HG02970 (cell line): ENCODE data around the gene CUL9.

Experiments
- ATAC-seq: cut with Tn5 transposase; IDR thresholded peaks from one replicate; pipeline ENCODE4 v1.9.1; 2021; ENCODE audit warnings: mild to moderate bottlenecking, moderate library complexity, moderate number of reproducible peaks; ENCODE audit not compliant: unreplicated experiment, low FRiP score

Gene CUL9

DNA sequence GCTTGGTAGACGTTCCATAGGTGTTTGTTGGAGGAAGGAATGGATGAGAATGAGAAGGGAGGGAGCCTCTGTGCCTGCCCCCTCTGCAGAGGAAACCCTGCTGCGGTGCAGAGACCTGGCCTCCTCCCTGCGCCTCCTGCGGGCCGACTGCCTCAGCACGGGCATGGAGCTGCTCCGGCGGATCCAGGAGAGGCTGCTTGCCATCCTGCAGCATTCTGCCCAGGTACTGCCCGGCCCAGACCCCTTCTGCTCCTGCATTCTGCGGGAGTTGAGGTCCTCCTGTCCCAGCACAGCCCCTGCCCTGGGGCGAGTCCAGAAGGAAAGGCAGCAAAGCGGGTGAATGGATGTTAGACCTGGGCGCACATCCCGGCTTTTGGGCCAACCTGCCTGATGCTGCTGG, 41.2 kb downstream of the CUL9 start:
- no peak for ATAC-seq

DNA sequence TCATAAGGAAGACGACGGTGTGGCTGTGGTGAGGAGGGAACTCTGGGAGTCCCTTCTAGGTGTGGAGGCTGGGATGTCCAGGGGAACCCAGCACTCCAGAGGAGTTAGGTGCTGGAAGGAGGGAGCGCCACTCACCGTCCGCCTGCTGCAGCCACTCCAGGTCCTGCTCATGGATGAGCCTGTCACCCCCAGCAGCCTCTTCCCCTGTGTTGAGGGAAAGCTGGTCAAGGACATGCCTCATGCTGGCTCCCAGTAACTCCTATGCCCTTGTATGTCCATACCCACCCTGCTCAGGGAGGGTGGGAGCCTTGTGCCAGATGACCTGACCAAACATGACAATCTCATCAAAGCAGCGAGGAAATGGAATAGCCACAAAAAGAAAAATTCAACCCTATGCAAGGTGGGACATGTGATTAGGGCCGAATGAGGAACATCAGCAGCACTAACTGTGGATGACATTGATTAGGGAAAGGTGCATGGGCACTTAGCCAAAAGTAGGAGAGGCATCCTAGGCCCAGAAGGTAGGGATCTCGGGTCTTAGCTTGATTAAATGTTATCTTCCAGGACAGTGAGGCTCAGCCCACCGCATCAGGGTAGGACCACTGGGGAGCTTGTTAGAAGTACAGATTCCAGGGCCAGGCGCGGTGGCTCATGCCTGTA, 44.3 kb downstream of the CUL9 start:
- ATAC-seq = no peak

DNA sequence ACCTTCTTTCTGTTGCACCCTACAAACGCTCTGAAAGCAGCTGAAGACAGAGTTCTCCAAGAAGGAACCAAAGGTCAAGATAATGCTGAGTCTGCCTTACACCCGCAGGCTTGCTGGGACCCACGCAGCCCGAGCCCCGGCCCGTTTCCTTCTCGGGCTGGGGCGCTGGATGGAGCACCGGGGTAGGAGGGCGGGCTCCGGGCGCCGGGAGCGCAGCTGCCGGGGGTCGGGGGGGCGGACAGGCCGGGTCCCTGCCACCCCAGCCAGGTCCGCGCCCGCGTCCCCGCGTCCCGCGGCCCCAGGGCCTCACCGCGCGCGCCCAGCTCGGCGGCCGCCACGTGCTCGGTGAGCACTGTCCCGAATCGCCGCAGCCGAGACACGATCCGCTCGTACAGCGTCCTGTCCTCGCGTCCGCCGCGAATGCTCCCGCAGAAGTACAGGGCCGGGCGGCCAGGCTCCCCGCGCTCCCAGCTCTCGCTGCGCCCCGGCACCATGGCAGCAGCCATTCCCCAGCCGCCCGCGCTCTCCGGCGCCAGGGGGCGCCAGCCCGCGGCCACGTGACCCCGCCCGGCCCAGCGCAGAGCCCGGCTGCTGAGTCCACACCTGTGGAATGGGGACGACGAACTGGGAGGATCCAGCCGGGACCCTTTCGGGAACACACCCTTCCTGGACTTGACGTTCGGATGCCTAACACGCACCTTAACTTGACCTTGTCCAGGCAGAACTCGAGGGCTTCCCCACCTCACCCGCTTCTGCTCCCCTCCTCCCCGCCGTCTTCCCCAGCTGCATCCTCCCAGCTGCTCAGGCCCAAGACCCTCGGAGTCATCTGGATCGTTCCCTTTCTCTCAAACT, 47.2 kb downstream of the CUL9 start, which contains the start of gene DNPH1:
Gene DNPH1, minus strand, starts transcription at position 531 of the 852 bp plus-strand sequence. Its CDS starts 25 bp downstream, at position 506.
- ATAC-seq = no peak

DNA sequence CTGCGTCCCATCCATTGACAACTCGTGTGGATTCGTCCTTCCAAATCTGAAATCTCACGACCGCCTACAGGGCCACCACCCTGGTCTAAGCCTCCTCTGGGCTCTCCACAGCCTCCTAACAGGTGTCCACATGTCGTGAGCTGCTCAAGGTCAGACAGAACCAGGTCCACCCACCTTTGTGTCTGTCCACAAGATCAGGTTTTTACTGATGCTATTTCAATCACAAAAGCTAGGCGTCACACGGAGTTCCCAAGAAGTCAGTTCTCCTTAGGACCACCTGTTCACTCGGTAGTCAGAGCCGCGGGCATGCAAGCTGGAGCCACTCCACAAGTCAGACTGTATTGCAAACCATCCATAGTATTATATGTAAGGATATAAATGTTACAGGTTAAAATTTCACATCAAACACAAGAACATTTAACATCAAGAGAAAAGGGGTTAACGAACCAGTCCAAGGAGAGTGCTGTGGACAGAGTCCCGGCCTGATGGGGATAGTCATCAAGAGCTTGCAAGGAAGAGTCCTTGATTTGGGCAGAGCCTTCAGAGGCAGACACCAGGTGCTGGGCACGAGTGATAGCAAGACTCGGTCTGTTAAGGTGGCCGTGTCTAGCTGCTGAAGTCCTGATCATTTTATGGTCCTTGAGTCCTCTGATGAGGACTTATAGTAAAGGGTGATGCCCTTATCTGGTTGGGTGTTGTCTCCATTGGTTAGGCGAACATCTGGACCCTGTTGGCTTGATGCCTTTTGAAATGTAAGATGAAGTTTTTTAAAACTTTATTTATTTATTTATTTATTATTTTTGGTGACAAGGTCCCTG, 48.0 kb downstream of the CUL9 start:
- ATAC-seq = no peak

DNA sequence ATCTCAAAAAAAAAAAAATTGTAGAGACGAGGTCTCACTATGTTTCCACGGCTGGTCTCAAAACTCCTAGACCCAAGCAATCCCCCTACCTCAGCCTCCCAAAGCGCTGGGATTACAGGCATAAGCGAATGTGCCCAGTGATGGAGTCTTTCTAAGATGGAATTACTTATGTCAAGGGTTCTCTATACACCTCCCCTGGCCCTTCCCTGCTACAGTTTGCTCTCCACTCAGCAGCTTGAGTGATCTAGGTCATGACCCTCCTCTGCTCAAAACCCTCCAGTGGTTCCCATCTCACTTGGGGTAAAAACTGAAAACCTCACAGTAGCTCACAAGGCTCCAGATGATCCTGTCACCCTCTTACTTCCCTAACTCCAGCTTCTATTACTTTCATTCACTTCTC, 49.1 kb downstream of the CUL9 start:
- ATAC-seq = no peak

DNA sequence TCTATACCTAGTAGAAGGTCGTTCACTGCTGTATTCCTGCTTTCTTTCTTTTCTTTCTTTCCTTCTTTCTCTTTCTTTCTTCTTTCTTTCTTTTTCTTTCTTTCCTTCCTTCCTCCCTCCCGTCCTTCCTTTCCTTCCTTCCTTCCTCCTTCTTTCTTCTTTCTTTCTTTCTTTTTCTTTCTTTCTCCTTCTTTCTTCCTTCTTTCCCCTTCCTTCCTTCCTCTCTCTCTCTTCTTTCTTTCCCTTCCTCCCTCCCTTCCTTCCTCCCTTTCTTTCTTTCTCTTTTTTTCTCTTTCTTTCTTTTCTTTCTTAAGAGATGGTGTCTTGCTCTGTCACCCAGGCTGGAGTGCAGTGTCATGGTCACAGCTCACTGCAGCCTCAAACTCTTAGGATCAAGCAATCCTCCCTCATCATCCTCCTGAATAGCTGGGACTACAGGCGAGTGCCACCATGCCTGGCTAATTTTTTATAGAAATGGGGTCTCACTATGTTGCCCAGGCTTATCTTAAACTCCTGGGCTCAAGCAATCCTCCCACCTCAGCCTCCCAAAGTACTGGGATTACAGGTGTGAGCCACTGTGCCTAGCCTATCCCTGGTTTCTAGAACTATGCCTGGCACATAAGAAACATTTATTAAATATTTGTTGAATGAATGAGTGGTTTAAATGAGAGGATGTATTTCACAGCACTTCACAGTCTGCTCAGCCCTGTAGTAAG, 49.9 kb downstream of the CUL9 start:
- no peak for ATAC-seq

DNA sequence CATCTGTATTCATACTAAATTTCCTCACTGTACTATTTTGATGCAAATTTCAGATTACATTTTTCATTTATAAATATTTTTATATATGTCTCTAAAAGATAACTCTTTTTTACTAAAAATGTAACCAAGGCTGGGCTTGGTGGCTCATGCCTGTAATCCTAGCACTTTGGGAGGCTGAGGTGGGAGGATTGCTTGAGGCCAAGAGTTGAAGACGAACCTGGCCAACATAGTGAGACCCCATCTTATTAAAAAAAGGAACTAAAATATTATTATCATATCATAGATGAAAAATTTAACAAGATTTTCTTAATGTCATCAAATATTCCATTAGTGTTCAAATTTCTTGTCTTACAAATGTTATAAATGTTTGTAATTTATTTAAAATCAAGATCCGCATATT, 53.8 kb downstream of the CUL9 start:
- ATAC-seq = no peak

DNA sequence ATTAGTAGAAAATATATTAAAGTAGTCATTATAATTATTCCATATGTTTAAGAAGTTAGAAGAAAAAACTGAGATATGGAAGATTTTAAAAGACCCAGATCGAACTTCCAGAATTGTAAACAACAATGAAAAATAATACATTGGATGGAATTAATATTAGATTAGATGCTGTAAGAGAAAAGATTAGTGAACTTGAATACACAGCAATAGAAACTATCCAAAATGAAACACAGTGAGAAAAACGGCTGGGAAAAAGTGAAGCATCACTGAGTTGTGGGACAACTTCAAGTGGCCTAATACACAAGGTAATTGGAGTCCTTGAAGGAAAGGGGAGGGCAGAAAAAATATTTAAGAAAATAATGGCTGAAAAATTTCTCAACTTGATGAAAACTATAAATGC, 57.1 kb downstream of the CUL9 start:
- no peak for ATAC-seq

DNA sequence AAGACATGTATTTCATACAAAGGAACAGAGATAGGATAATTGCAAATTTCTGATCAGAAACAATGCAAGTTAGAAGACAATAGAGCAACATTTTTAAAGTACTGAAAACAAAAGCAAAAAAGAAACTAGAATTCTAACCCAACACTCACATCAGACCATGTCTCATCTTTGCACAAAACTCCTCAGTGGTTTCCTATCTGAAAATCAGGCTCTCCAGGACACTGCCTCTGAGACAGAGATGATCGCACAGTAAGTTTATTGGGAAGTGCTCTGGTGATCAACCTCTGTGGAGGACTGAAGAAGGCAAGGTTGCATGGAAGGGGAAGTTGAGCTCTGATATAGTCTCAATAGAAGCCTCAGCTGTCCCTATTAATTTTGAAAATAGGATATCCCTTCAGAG, 59.0 kb downstream of the CUL9 start:
- ATAC-seq = no peak

DNA sequence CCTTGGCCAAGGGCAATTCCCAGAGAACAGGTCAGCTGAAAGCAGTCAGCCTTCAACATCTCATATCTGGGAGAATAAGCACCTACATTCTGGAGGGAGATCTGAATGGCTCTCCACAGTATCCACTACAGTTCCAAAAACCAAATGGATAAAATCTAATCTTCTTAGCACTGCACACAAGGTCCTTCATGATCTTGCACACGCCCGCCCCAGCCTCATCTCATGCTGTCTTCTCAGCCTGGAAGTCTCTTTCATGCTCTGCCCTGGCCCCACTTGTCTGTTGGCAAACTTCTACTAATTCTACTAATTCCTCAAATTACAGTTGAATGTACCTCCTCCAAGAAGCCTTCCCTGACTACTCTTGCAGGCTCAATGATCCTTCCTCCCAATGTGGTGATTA, 59.5 kb downstream of the CUL9 start:
- no peak for ATAC-seq

DNA sequence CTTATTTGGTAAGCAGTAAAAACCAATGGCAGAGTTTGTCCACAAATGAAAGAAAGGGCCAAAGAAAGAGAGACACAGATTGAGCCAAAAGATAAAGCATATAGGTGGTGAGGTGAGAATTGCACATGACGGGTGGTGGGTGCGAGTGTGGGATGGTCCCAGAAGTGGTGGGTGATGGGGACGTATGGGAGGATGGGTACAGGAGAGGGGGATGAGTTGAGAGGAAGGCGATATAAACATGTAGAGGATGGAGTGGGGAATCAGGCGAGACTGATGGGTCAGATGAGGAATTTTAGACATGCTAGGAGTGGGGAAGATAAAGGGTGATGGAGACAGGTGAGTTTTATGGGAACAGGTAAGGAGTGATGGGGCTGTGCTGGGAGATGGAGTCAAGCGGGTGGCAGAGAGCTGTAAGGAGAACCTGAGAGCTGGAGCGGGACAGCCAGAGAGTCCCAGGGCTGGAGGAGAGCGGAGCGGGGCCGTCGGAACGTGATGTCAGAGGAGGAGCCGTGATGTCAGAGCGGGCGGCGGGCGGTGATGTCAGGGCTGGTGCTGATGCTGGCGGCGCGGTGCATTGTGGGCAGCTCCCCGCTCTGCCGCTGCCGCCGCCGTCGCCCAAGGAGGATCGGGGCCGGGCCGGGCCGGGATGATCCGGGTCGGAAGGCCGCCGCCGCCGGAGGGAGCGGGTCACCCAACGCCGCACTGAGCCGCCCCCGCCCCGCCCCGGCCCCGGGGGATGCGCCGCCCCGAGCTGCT, 61.1 kb downstream of the CUL9 start, which contains the start of gene TTBK1:
Gene TTBK1, plus strand, starts transcription at position 574 of the 756 bp plus-strand sequence. CDS start 3,180 bp downstream, outside the sequence.
- ATAC-seq = no peak

DNA sequence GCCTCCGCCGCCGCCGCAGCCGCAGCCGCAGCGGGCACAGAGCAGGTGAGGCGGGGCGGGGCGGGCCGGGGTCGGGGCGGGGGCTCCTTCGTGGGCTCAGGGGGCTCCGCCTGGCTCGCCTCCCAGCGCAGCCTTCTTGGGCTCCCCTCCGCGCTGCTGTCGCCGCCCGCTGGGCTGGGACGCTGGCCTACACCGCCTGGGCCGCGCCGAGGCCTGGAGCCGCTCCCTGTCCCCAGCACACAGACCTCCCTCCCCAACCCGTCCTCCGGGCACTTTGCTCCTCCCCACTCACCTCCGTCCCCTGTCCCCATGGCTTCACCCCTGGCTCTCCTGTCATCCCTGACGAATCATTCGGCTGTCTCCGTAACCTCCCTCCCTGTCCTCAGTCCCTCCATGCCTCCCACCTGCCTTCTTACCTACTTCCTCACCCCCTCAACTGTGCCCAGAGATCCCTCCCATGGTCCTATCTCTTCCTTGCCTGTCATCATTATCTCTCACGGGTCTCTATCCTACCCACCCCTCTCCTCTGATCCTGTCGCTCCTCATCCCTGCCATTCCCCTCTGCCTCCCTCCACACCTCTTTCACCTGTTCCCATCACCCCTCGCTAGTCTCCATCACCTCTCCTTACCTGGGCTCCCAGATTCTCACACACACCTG, 61.8 kb downstream of the CUL9 start:
- ATAC-seq = no peak

DNA sequence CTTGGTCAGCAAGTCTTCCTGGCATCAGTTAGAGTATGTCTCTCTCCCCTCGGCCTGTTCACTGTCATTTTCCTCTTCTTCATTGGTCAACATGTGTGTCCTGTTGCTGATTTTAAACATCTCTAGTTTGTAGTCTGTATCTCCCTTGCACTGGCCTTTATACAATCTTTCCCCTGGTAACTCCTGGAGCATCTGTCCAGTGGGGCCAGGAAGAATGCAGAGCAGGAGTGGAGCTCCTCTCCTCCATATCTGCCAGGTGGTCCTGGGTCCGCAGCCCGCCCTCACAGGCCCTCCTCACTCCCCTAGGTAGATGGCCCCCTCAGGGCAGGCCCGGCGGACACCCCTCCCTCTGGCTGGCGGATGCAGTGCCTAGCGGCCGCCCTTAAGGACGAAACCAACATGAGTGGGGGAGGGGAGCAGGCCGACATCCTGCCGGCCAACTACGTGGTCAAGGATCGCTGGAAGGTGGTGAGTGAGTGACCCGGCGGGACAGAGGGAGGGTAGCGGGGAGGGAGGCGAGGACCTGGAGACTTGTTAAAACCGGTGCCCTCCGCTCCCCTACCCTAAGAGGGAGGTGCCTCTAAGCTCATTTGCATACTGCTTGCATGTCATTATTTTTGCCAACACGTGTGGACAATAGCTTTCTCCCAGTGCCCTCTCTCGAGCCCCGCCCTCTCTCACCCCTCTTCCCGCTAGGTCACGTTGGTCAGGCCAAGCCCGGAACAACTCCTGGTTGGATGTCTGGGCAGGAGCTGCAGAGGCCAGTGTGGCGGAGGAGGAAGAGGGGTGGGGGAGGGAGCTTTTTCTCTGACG, 64.5 kb downstream of the CUL9 start:
- ATAC-seq = peak; percentile 14

DNA sequence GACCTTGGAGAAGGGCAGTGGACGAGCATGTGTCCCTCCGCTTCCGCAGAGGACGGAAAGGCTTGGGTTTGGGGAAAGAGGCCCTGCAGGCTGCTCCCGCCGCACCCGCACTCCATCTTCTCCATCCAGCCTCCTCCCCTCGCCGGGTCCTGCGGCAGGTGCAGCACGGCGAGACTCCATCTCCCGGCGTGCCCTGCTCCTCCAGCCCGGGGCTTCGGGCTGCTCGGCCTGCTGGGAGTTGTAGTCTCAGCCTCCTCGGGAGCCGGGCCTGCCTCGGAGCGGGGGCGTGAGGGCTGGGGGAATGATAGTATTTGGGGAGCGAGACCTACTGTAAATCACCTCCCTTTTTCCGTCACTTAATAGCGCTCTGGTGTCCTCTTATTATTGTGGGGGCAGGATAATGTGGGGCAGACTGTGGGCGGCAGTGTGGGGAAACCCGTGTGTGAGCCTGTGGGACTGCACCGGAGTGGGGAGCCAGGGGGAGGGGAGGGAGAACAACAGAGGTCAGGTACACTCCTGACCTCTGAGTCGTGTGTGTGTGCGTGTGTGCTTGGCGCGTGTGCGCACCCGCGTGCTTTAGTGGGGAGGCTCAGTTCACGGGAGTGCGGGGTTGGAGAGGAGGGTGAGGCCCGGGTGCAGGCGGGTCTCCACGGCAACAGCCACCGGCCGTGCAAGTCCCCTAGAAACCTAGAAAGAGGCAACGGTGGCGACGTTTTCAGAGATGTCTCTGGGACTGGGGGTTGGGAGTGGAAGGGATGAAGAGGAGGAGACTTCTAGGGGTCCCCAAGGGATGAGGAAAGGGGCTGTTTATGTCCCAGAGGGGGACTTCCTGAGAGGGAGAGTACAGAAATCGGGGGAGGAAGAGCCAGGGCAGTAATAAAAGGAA, 65.4 kb downstream of the CUL9 start:
- ATAC-seq = peak; percentile 72

DNA sequence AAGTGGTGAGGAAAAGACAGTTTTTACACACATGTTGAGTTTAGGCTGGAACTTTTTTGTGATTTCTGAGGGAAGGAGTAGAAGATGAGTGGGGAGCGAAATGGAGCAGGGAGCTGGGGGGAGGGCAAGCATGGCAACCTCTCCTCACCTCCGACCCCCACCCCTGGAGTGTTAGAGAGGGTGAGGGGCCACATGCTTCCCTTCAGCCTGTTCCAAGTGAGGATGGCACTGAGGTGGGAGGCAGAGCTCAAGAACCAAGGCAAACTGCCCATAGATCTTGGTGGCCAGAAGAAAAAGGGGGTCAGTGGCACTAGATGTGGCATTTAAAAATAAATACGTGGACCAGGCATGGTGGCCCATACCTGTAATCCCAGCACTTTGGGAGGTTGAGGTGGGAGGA, 66.1 kb downstream of the CUL9 start:
- no peak for ATAC-seq

DNA sequence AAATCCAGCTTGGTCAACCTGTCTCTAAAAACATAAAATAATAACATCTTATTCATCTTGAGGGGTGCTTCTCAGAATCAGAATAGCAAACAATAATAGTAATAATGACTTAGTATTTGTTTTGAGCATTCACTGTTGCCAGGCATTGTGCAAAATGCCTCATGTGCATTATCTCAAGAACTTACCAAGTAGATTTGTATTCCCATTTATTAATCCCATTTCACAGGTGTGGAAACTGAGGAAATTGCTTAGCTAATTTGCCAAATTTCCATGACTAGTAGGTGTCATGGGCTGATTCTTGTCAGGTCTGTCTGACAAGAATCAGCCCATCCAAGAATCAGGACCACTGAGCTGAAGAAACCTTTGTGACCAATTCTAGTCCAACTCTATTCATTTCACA, 66.8 kb downstream of the CUL9 start:
- no peak for ATAC-seq

DNA sequence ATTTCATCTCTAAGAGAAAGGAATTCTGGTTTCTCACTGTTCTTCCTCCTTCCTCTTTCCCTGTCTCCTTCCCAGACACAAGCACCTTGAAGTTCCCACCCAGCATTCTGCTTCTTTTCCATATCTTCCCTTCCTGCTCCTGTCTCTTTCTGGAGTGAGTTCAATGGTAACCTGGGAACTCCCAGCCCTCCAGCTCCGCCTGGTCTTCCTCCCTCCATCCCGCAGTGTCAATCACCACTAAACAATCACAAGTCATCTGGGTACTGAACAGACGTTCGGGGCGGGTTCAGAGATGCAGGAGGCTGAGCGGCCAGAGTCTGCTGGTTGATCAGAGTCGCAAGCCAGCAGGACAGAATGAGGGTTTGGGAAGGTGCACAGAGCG, 69.0 kb downstream of the CUL9 start:
- no peak for ATAC-seq
